Pancreas (tissue), 10 donors: ENCODE data around the gene KCNK4. TPM values are rescaled to one million over a fixed set of nuclear protein-coding genes. Genes with fewer than 3 reads are reported as not detected.
A peak's percentile ranks its signal among the peaks of the same experiment; 100 is the strongest.

Experiments
- ATAC-seq, 4 donors: fragments of 200-7000 bp; cut with Tn5 transposase; one replicate each; pipeline versions ENCODE4 v1.8.0 to v1.9.1; 2020; ENCODE audit warnings: mild to moderate bottlenecking in 4 of 4, moderate library complexity in 4 of 4
- DNase-seq, 6 donors: peaks; one replicate each; pipeline ENCODE4 v3.0.0-alpha.2; 2020
- FAIRE-seq: peaks from 2 replicates; lab custom pipeline; 2012; peaks lifted over from hg19 to GRCh38; lab: Jason Lieb, UNC
- H3K27ac ChIP-seq, 4 donors: fragments of 200-600 bp; sonication (generic); 1 replicate in 3 of 4; 2 replicates in 1 of 4; pipeline versions ENCODE4 v1.5.0 to v1.8.0; 2020
- H3K27me3 ChIP-seq, 4 donors: fragments of 200-600 bp; one replicate each; pipeline ENCODE4 v1.8.0; 2021
- H3K36me3 ChIP-seq, 3 donors: fragments of 200-600 bp; sonication (generic) in 1 of 3; one replicate each; pipeline versions ENCODE4 v1.5.0 to v1.8.0; 2020 to 2021
- H3K4me1 ChIP-seq, 3 donors: fragments of 200-600 bp; one replicate each; pipeline ENCODE4 v1.8.0; 2021
- H3K4me3 ChIP-seq, 4 donors: fragments of 200-600 bp; sonication (generic) in 2 of 4; one replicate each; pipeline versions ENCODE4 v1.5.0 to v1.8.0; 2020 to 2021
- H3K9me3 ChIP-seq, 4 donors: fragments of 200-600 bp; one replicate each; pipeline ENCODE4 v1.8.0; 2021
- WGBS, 2 donors: extraction: QIAGEN DNeasy Blood & Tissue Kit; methylation state at CpG; one replicate each; pipeline ENCODE4 v1.1.7; 2013; 5-methylcytosine and 5-hydroxymethylcytosine counted together
- intact Hi-C, 3 donors: fragments of 100-400 bp; cut with DNase I; formaldehyde crosslinking; loops; one replicate each; pipeline versions ENCODE4 v1.11.1 to v1.14.2; 2022
- polyA plus RNA-seq, 2 donors: library from polyadenylated mRNA; stranded (reverse); fragments of 200-250 nt; gene quantifications; one replicate each; pipeline ENCODE4 v1.2.3, GENCODE V29; 2013
- total RNA-seq, 6 donors: library from RNA; stranded (reverse); fragmentation: NEBNext Ultra II Directional in 4 of 6; extraction: Animal tissue kit (Norgen Biotek cat#: 25700) in 4 of 6; gene quantifications; one replicate each; pipeline versions ENCODE4 v1.2.1 to v1.2.4, GENCODE V29; 2021 to 2023
- TF ChIP-seq, protein P1 (sequence below), 4 donors: fragments of 200-600 bp; sonication (generic) in 3 of 4; IDR thresholded peaks; one replicate each; pipeline versions ENCODE4 v1.5.0 to v1.8.0; 2021; ENCODE audit warnings: antibody characterized with exemption in 4 of 4
- donor health status: healthy with polysubstance abuse.
- donor health status: DM: no; HTN: no; CAD: no; lungs with moderate emphysema.
- donor health status: DM: no; HTN: no; CAD: no.
- donor health status: control.
- donor health status: control.
- donor health status: Bipolar disorder and iron deficiency.
- donor health status: DM: yes; HTN: yes; CAD: no.
- donor health status: DM: no; HTN: no; CAD: no.
- donor health status: DM: no; HTN: no; CAD: no.
- donor health status: DM: yes; HTN: yes; CAD: no.

The KCNK4 gene
- total and polyA plus RNA-seq, 8 donors = not detected

- H3K9me3 ChIP-seq = no peaks in the 10 kb centered on the region
- ATAC-seq (no peak), DNase-seq (peak in 1 of 6 donors; percentile 12), FAIRE-seq (no peak)
- H3K4me3 ChIP-seq = no peak overlapping the region
- intact Hi-C loops = loop anchor here in 1 of 3 donors (5.0 kb wide), 1 partner anchor 53 kb away; the partner anchor contains the start of gene FERMT3
- H3K27ac ChIP-seq = no peak overlapping the region
- H3K4me1 ChIP-seq = no peaks in the 10 kb centered on the region
- TF ChIP-seq, protein P1, sequence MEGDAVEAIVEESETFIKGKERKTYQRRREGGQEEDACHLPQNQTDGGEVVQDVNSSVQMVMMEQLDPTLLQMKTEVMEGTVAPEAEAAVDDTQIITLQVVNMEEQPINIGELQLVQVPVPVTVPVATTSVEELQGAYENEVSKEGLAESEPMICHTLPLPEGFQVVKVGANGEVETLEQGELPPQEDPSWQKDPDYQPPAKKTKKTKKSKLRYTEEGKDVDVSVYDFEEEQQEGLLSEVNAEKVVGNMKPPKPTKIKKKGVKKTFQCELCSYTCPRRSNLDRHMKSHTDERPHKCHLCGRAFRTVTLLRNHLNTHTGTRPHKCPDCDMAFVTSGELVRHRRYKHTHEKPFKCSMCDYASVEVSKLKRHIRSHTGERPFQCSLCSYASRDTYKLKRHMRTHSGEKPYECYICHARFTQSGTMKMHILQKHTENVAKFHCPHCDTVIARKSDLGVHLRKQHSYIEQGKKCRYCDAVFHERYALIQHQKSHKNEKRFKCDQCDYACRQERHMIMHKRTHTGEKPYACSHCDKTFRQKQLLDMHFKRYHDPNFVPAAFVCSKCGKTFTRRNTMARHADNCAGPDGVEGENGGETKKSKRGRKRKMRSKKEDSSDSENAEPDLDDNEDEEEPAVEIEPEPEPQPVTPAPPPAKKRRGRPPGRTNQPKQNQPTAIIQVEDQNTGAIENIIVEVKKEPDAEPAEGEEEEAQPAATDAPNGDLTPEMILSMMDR (IDR thresholded peaks at IDR 0.05) = no peak
- 93 to 95% methylated on average over 6 of the region's 6 CpGs for WGBS, 2 donors
- peaks cover 0 to 19% (median 0%) of the 10 kb centered on the region in 3 donors for H3K36me3 ChIP-seq
- no peaks in the 10 kb centered on the region for H3K27me3 ChIP-seq
Measured at GRCh38 chr11:64260147-64260708, 30.9 kb upstream of the KCNK4 start.

- peaks cover 0 to 12% (median 0%) of the 10 kb centered on the region in 3 donors for H3K36me3 ChIP-seq
- ATAC-seq (no peak), FAIRE-seq (no peak), DNase-seq (peak in 2 of 6 donors; percentile 33 to 48)
- intact Hi-C loops = loop anchor here in 1 of 3 donors (5.0 kb wide), 1 partner anchor 54 kb away; the partner anchor contains the start of gene FERMT3
- H3K9me3 ChIP-seq = no peaks in the 10 kb centered on the region
- no peaks in the 10 kb centered on the region for H3K4me1 ChIP-seq
- TF ChIP-seq, protein P1 (IDR thresholded peaks at IDR 0.05) = no peak
- WGBS, 2 donors = 90 to 92% methylated on average over 17 to 18 of the region's 18 CpGs
- no peak overlapping the region for H3K27ac ChIP-seq
- no peak overlapping the region for H3K4me3 ChIP-seq
- H3K27me3 ChIP-seq = no peaks in the 10 kb centered on the region
Measured at GRCh38 chr11:64261556-64262080, 29.5 kb upstream of the KCNK4 start.

DNA sequence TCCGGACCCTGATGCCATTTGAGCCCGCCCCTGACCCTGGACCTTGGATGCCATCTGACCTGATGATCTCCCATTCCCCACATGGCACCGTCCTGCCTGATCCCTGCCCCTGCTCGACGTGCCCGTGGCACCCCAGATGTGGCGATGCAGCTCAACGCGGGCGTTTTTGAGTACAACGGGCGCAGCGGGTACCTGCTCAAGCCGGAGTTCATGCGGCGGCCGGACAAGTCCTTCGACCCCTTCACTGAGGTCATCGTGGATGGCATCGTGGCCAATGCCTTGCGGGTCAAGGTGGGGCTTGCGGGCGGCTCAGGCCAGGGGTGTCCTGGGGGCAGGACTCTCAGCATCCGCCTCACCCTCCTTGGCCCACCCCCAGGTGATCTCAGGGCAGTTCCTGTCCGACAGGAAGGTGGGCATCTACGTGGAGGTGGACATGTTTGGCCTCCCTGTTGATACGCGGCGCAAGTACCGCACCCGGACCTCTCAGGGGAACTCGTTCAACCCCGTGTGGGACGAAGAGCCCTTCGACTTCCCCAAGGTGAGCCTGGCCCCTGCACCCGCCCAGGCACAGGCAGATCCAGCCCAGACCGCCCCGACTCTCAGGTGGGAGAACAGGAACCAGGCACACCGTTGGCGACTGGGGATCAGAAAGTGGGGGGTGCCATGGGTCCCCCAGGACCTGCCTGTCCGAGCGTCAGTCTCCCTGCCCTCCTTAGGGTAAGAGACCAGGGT, 28.7 kb upstream of the KCNK4 start:
- FAIRE-seq (no peak), ATAC-seq (no peak), DNase-seq (peak in 3 of 6 donors; percentile 37 to 76 (median 57))
- TF ChIP-seq, protein P1 (IDR thresholded peaks at IDR 0.05) = no peak
- Histone ChIP-seq H3K27ac (no peak overlapping the region), H3K27me3 (no peaks in the 10 kb centered on the region), H3K4me3 (no peak overlapping the region), H3K36me3 (peaks cover 0 to 10% (median 0%) of the 10 kb centered on the region in 3 donors), H3K9me3 (no peaks in the 10 kb centered on the region), H3K4me1 (no peaks in the 10 kb centered on the region)
- intact Hi-C loops = loop anchor here in 1 of 3 donors (5.0 kb wide), 1 partner anchor 55 kb away; the partner anchor contains the start of gene FERMT3
- 94% methylated on average over 42 of the region's 42 CpGs for whole genome bisulfite sequencing, 2 donors

- WGBS, 2 donors = 86 to 88% methylated on average over 29 of the region's 29 CpGs
Measured at GRCh38 chr11:64263021-64263946, 27.8 kb upstream of the KCNK4 start.

More at GRCh38 chr11:64263021-64263946, 27.8 kb upstream of the KCNK4 start:
- Histone ChIP-seq H3K4me3 (no peak overlapping the region), H3K9me3 (no peaks in the 10 kb centered on the region), H3K27ac (no peak overlapping the region), H3K36me3 (peaks cover 0 to 8% (median 0%) of the 10 kb centered on the region in 3 donors), H3K4me1 (peaks cover 0 to 5% (median 0%) of the 10 kb centered on the region in 3 donors), H3K27me3 (no peaks in the 10 kb centered on the region)
- intact Hi-C loops = loop anchor here in 1 of 3 donors (5.0 kb wide), 1 partner anchor 56 kb away; the partner anchor contains the start of gene FERMT3
- FAIRE-seq (no peak), DNase-seq (peak in 3 of 6 donors; percentile 44 to 74 (median 45)), ATAC-seq (no peak)
- TF ChIP-seq, protein P1 (IDR thresholded peaks at IDR 0.05) = no peak
